GM10266 (cell line): Measurements from ENCODE around the gene CTLA4.

Experiments
- DNase-seq: peaks from one replicate; pipeline ENCODE4 v3.0.0; 2012; ENCODE audit errors: extremely low spot score
- CTCF ChIP-seq: IDR thresholded peaks from 2 replicates; pipeline ENCODE4 v1.5.1; 2012; ENCODE audit warnings: mild to moderate bottlenecking, low read depth; ENCODE audit not compliant: control insufficient read depth, insufficient read depth; ENCODE audit errors: missing control alignments

The CTLA4 gene

GRCh38 chr2:203841654-203842053 lies 25.9 kb upstream of the CTLA4 start:
- TF ChIP-seq CTCF, result no peak
- DNase-seq, result no peak

DNA sequence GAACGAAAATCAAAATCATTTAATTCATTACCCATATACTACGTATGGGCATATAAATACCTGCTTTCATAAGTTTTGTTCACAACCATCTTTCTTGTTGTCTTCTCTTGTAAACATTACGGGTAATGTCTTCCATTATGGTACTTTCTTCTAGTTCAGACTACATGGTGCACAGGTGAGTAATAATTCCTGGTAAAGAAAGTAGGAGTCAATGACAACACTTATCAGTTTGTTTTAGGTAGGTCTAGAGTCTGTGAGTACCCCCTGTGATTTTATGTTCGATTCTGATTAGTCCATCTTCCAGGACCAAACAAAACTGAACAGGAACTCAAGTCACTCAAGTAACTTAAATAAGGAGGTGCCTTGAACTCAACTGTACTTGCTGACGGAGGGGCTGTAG lies 25.2 kb upstream of the CTLA4 start:
- no peak for TF ChIP-seq CTCF
- no peak for DNase-seq

DNA sequence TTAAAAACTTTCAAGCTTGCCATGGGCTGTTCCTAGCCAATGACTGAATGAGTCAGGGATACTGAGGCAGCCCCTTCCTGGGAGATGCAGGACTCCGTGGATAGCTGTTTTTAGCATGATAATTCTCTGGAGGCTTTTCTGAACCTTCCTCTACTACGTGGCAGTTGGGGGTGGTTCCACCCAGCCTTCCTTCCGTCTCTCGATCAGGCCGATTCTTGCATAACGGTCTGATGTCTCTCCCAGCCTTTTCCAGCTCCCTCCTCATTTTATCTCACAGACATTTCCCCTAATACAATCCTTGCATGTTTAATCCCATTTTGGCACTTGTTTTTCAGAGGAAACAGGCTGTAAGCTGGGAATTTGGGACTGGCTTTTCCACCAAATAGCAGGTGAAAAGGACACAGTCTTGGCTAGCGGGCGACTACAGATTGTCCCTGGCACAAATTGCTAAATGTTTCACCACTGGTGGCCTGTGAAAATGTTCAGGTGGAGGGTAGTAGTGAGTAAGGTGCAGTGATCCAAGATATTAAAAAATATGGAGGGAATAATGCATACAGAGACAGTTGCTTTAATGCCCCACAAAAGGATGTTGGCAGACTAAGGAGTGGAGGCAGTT lies 21.0 kb upstream of the CTLA4 start:
- no peak for TF ChIP-seq CTCF
- no peak for DNase-seq

GRCh38 chr2:203849010-203849409 lies 18.6 kb upstream of the CTLA4 start:
- no peak for TF ChIP-seq CTCF
- DNase-seq, result no peak

- TF ChIP-seq CTCF, result no peak
- DNase-seq, result no peak
Observed at GRCh38 chr2:203852760-203853159, 14.8 kb upstream of the CTLA4 start.

- no peak for TF ChIP-seq CTCF
- no peak for DNase-seq
Observed at GRCh38 chr2:203853271-203853670, 14.3 kb upstream of the CTLA4 start.

DNA sequence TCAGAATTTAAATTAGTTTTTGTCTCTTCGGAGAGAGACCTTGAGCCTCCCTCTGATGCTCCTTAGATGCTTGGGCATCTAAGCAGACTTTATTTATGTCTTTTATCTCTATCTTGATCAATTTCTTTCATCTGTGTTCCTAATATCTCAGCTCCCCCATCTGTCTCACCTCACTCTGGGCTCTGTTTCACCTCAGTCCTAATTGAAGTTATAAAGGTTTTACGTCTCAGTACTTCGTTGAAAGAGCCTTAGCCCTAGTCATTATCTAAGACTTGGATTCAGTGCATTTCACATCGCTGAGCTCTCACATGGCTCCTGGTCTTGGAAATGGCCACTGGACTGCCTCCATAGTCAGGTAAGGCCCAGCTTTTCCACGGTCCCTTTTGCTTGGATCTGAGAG lies 13.8 kb upstream of the CTLA4 start:
- DNase-seq, result no peak

More for the DNA sequence above, 13.8 kb upstream of the CTLA4 start:
- no peak for TF ChIP-seq CTCF
